Lower leg skin (tissue), 4 donors: ENCODE data around the gene CTXND2. TPM values are rescaled to one million over a fixed set of nuclear protein-coding genes. Genes with fewer than 3 reads are reported as not detected.
"Not testable (repeated sequence)": the region's sequence is repeated elsewhere in the genome, so short reads cannot be mapped to it uniquely, and the experiment has no call there.

Source experiments
- DNase-seq, 2 donors: peaks; one replicate each; pipeline ENCODE4 v3.0.0-alpha.2; 2019; ENCODE audit warnings: low spot score in 2 of 2
- H3K4me3 ChIP-seq: fragments of 200-600 bp; sonication (generic); 2 replicates; pipeline ENCODE4 v1.5.1; 2017; ENCODE audit warnings: mild to moderate bottlenecking, low read depth; ENCODE audit not compliant: poor library complexity, severe bottlenecking
- CTCF ChIP-seq, 3 donors: fragments of 450-650 bp; IDR thresholded peaks; one replicate each; pipeline ENCODE4 v1.5.1; 2016; ENCODE audit warnings: antibody characterized with exemption in 3 of 3, mild to moderate bottlenecking in 3 of 3, moderate library complexity in 2 of 3
- POLR2A ChIP-seq, 2 donors: fragments of 450-650 bp; IDR thresholded peaks; one replicate each; pipeline ENCODE4 v1.6.1; 2016 to 2017; ENCODE audit warnings: antibody characterized with exemption in 2 of 2, mild to moderate bottlenecking in 1 of 2, moderate library complexity in 1 of 2
- WGBS, 2 donors: methylation state at CpG; one replicate each; pipeline ENCODE4 v1.1.5; 2018; 5-methylcytosine and 5-hydroxymethylcytosine counted together
- intact Hi-C: fragments of 100-400 bp; cut with DNase I; formaldehyde crosslinking; loops from one replicate; pipeline ENCODE4 v1.15.0; 2023; ENCODE audit warnings: low total_unique reads
- total RNA-seq, 4 donors: library from RNA; depleted of rRNA; stranded (reverse); fragments of >200 nt; gene quantifications; one replicate each; pipeline ENCODE4 v1.1.0, GENCODE V29; 2016

Gene CTXND2
- total RNA-seq, 4 donors from 2014 or later = not detected

GRCh38 chr1:150846473-150847146, 40.3 kb upstream of the CTXND2 start:
- DNase-seq = no peak
- intact Hi-C loops = no loop called here
- H3K4me3 ChIP-seq = no peak overlapping the region
- 93 to 95% methylated on average over 4 of the region's 4 CpGs for WGBS, 2 donors
- no peak for TF ChIP-seq POLR2A (IDR thresholded peaks at IDR 0.05)
- no peak for TF ChIP-seq CTCF (IDR thresholded peaks at IDR 0.05)

GRCh38 chr1:150850801-150851362, 36.1 kb upstream of the CTXND2 start:
- intact Hi-C loops, H3K4me3 ChIP-seq, DNase-seq: not testable (repeated sequence)
- 98% methylated on average over 21 to 32 of the region's 49 CpGs for WGBS, 2 donors

GRCh38 chr1:150852734-150853133, 34.2 kb upstream of the CTXND2 start:
- intact Hi-C loops, DNase-seq, H3K4me3 ChIP-seq: not testable (repeated sequence)
- WGBS, 2 donors = 86 to 89% methylated on average over 3 of the region's 3 CpGs

GRCh38 chr1:150863724-150864123, 23.2 kb upstream of the CTXND2 start:
- no peak for DNase-seq
- intact Hi-C loops = no loop called here
- 93 to 94% methylated on average over 2 of the region's 2 CpGs for WGBS, 2 donors
- no peak overlapping the region for H3K4me3 ChIP-seq
- TF ChIP-seq CTCF (IDR thresholded peaks at IDR 0.05) = no peak
- TF ChIP-seq POLR2A (IDR thresholded peaks at IDR 0.05) = no peak

- intact Hi-C loops, H3K4me3 ChIP-seq, DNase-seq: not testable (repeated sequence)
- 80 to 83% methylated on average over 2 to 3 of the region's 3 CpGs for WGBS, 2 donors
These were observed 22.7 kb upstream of the CTXND2 start for GRCh38 chr1:150864200-150864599.

- H3K4me3 ChIP-seq = no peak overlapping the region
- no peak for DNase-seq
- TF ChIP-seq CTCF (IDR thresholded peaks at IDR 0.05) (no peak), POLR2A (IDR thresholded peaks at IDR 0.05) (no peak)
- intact Hi-C loops = no loop called here
These were observed 17.3 kb upstream of the CTXND2 start for GRCh38 chr1:150869683-150870082.

GRCh38 chr1:150872572-150872971, 14.4 kb upstream of the CTXND2 start:
- DNase-seq = no peak
- TF ChIP-seq POLR2A (IDR thresholded peaks at IDR 0.05) (no peak), CTCF (IDR thresholded peaks at IDR 0.05) (no peak)
- 91 to 93% methylated on average over 2 of the region's 2 CpGs for WGBS, 2 donors
- H3K4me3 ChIP-seq = no peak overlapping the region
- intact Hi-C loops = no loop called here
